HepG2 (cell line): ENCODE measurements around the gene SRSF2. TPM values are rescaled to one million over a fixed set of nuclear protein-coding genes. Genes with fewer than 3 reads are reported as not detected.

Experiments used
- BHLHE40 ChIP-seq: IDR thresholded peaks from 2 replicates; pipeline ENCODE4 v1.6.1; 2011; ENCODE audit warnings: low read length, improper control_type of control experiment
- HNF4G ChIP-seq, 2 experiments: sonication (generic) in 1 of 2; formaldehyde crosslinking in 1 of 2; IDR thresholded peaks; 2 replicates each; pipeline versions ENCODE4 v1.4.0 to v1.6.1; 2011 to 2020; ENCODE audit warnings: borderline replicate concordance in 2 of 2, low read depth in 2 of 2, mild to moderate bottlenecking in 2 of 2, low read length in 1 of 2, missing genetic modification reagents in 1 of 2, moderate library complexity in 1 of 2
- JUNB ChIP-seq: sonication (generic); formaldehyde crosslinking; IDR thresholded peaks from 2 replicates; pipeline ENCODE4 v1.8.0; 2022; ENCODE audit warnings: missing genetic modification reagents, mild to moderate bottlenecking, borderline replicate concordance
- KLF12 ChIP-seq: sonication (generic); formaldehyde crosslinking; IDR thresholded peaks from 2 replicates; pipeline ENCODE4 v1.4.0; 2020; ENCODE audit warnings: missing genetic modification reagents, borderline replicate concordance
- KLF16 ChIP-seq, 2 experiments: sonication (generic) in 1 of 2; formaldehyde crosslinking in 1 of 2; IDR thresholded peaks; 2 replicates each; pipeline versions ENCODE4 v1.6.1 to v1.8.0; 2016 to 2023; ENCODE audit warnings: missing genetic modification reagents in 2 of 2, missing compliant biosample characterization in 1 of 2
- NAIF1 ChIP-seq: sonication (generic); formaldehyde crosslinking; IDR thresholded peaks from 2 replicates; pipeline ENCODE4 v1.5.0; 2020; ENCODE audit warnings: mild to moderate bottlenecking, missing genetic modification reagents, borderline replicate concordance
- ZBTB3 ChIP-seq: sonication (generic); formaldehyde crosslinking; IDR thresholded peaks from 2 replicates; pipeline ENCODE4 v1.4.0; 2020; ENCODE audit warnings: low read depth, mild to moderate bottlenecking, moderate library complexity, missing genetic modification reagents, borderline replicate concordance
- ZBTB43 ChIP-seq: sonication (generic); formaldehyde crosslinking; conservative IDR thresholded peaks from 2 replicates; pipeline ENCODE4 v1.4.0; 2020; ENCODE audit warnings: missing genetic modification reagents
- ZBTB7B ChIP-seq: sonication (generic); formaldehyde crosslinking; IDR thresholded peaks from 2 replicates; pipeline ENCODE4 v1.4.0; 2020; ENCODE audit warnings: missing genetic modification reagents
- ZNF260 ChIP-seq: sonication (generic); formaldehyde crosslinking; IDR thresholded peaks from 2 replicates; pipeline ENCODE4 v1.4.0; 2020; ENCODE audit warnings: missing genetic modification reagents, low read depth, mild to moderate bottlenecking, borderline replicate concordance
- ZNF451 ChIP-seq: sonication (generic); formaldehyde crosslinking; IDR thresholded peaks from 2 replicates; pipeline ENCODE4 v1.5.0; 2020; ENCODE audit warnings: mild to moderate bottlenecking, missing genetic modification reagents
- ZNF619 ChIP-seq: sonication (generic); formaldehyde crosslinking; IDR thresholded peaks from 2 replicates; pipeline ENCODE4 v1.4.0; 2020; ENCODE audit warnings: mild to moderate bottlenecking, missing genetic modification reagents
- ZNF670 ChIP-seq: sonication (generic); formaldehyde crosslinking; IDR thresholded peaks from 2 replicates; pipeline ENCODE4 v1.8.0; 2022; ENCODE audit warnings: mild to moderate bottlenecking, missing genetic modification reagents, borderline replicate concordance
- ZNF766 ChIP-seq: sonication (generic); formaldehyde crosslinking; IDR thresholded peaks from 2 replicates; pipeline ENCODE4 v1.5.0; 2020; ENCODE audit warnings: missing genetic modification reagents, borderline replicate concordance
- polyA plus RNA-seq, 8 experiments: library from polyadenylated mRNA; depleted of rRNA in 3 of 8; stranded (reverse) in 7 of 8; unstranded in 1 of 8; fragments of >200 nt; fragmentation: Illumina TruSeq in 4 of 8; extraction: Trizol in 4 of 8; gene quantifications; 2 replicates each; pipeline versions ENCODE4 v1.2.1 to v1.2.3, GENCODE V29; 2011 to 2016; ENCODE audit warnings: low read depth in 4 of 8, missing spikeins in 1 of 8, mixed read lengths in 1 of 8; ENCODE audit not compliant: insufficient read depth in 1 of 8
- total RNA-seq, 5 experiments: library from RNA; depleted of rRNA; stranded (reverse); fragments of >200 nt; fragmentation: Illumina TruSeq; extraction: Trizol; gene quantifications; 2 replicates each; pipeline ENCODE4 v1.2.3, GENCODE V29; 2016; ENCODE audit warnings: low read depth in 1 of 5
- TF ChIP-seq, protein P1 (sequence below): sonication (generic); formaldehyde crosslinking; IDR thresholded peaks from 2 replicates; pipeline ENCODE4 v1.4.0; 2020; ENCODE audit warnings: missing genetic modification reagents

The SRSF2 gene
- total and polyA plus RNA-seq, 2 of the 13 experiments (the other 11 are each of a cell fraction or from before 2014, with no cell fraction given): 306 to 319 TPM

DNA sequence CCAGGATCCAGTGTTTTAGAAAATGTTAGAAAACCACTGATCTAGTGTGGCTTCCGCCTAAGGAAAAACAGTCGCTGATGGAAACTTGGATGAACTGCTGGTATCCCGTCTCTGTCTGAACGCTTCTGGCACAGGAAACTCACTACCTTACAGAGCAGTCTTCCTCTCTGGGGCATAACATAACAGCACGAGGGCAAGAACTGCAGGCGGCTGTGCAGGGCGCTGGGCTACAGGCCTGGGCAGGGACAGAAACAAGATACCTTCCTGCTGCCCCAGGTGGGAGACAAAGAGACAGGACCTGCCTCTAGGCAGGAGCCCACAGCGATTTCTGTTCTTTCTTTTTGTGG is 36.9 kb downstream of the SRSF2 start (continued):
- 0 out of 2 replicates have a peak, but pooled peaks have one; percentile 19 for TF ChIP-seq ZNF260 (CRISPR knock-in tag)
- TF ChIP-seq ZBTB7B (CRISPR knock-in tag): 0 out of 2 replicates have a peak, but pooled peaks have one; percentile 13
- TF ChIP-seq ZBTB3 (CRISPR knock-in tag): peak; percentile 9; the same call in 1 of the 2 replicates
- peak; percentile 25; the same call in 1 of the 2 replicates for TF ChIP-seq ZNF451
- TF ChIP-seq NAIF1: 0 out of 2 replicates have a peak, but pooled peaks have one; percentile 57
- TF ChIP-seq ZNF619: 0 out of 2 replicates have a peak, but pooled peaks have one; percentile 23
- TF ChIP-seq HNF4G (IDR thresholded peaks at IDR 0.05; ENCODE audit: borderline replicate concordance, low read depth, low read length): no peak
- no peak for TF ChIP-seq HNF4G (CRISPR knock-in tag; IDR thresholded peaks at IDR 0.05; ENCODE audit: borderline replicate concordance, low read depth)
- 0 out of 2 replicates have a peak, but pooled peaks have one; percentile 40 for TF ChIP-seq ZNF766 (CRISPR knock-in tag)
- no peak for TF ChIP-seq BHLHE40
- TF ChIP-seq KLF12: peak; percentile 14; the same call in 1 of the 2 replicates
- no peak for TF ChIP-seq JUNB
- 0 out of 4 replicates have a peak, but pooled peaks of 1 of the 2 experiments have one; percentile 9 for TF ChIP-seq KLF16 (CRISPR knock-in tag; IDR thresholded peaks at IDR 0.05)
- TF ChIP-seq, protein P1, sequence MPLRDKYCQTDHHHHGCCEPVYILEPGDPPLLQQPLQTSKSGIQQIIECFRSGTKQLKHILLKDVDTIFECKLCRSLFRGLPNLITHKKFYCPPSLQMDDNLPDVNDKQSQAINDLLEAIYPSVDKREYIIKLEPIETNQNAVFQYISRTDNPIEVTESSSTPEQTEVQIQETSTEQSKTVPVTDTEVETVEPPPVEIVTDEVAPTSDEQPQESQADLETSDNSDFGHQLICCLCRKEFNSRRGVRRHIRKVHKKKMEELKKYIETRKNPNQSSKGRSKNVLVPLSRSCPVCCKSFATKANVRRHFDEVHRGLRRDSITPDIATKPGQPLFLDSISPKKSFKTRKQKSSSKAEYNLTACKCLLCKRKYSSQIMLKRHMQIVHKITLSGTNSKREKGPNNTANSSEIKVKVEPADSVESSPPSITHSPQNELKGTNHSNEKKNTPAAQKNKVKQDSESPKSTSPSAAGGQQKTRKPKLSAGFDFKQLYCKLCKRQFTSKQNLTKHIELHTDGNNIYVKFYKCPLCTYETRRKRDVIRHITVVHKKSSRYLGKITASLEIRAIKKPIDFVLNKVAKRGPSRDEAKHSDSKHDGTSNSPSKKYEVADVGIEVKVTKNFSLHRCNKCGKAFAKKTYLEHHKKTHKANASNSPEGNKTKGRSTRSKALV (CRISPR knock-in tag): 0 out of 2 replicates have a peak, but pooled peaks have one; percentile 34
- 0 out of 2 replicates have a peak, but pooled peaks have one; percentile 16 for TF ChIP-seq ZBTB43 (CRISPR knock-in tag)
- TF ChIP-seq ZNF670 (CRISPR knock-in tag): peak; percentile 15; the same call in 1 of the 2 replicates
